GM21526 (cell line): ENCODE results near the gene CTAGE1.

ENCODE experiments used
- ATAC-seq: cut with Tn5 transposase; IDR thresholded peaks from one replicate; pipeline ENCODE4 v1.9.1; 2021; ENCODE audit warnings: moderate library complexity; ENCODE audit not compliant: unreplicated experiment, low FRiP score

Gene CTAGE1

GRCh38 chr18:22436136-22436535 lies 18.4 kb upstream of the CTAGE1 start:
- no peak for ATAC-seq

GRCh38 chr18:22434973-22435608 lies 17.4 kb upstream of the CTAGE1 start:
- no peak for ATAC-seq

GRCh38 chr18:22433956-22434355 lies 16.2 kb upstream of the CTAGE1 start:
- no peak for ATAC-seq

GRCh38 chr18:22432657-22433137 lies 15.0 kb upstream of the CTAGE1 start:
- ATAC-seq: no peak

- no peak for ATAC-seq
Measured at GRCh38 chr18:22429564-22429963, 11.8 kb upstream of the CTAGE1 start.

GRCh38 chr18:22428672-22429071 lies 11.0 kb upstream of the CTAGE1 start:
- ATAC-seq: no peak

- no peak for ATAC-seq
Measured at GRCh38 chr18:22427822-22428549, 10.3 kb upstream of the CTAGE1 start.

- no peak for ATAC-seq
Measured at GRCh38 chr18:22424565-22424963, 6.8 kb upstream of the CTAGE1 start.

- no peak for ATAC-seq
Measured at GRCh38 chr18:22423878-22424564, 6.3 kb upstream of the CTAGE1 start.

GRCh38 chr18:22422909-22423548 lies 5.3 kb upstream of the CTAGE1 start:
- no peak for ATAC-seq

- no peak for ATAC-seq
Measured at GRCh38 chr18:22420652-22421051, 2.9 kb upstream of the CTAGE1 start.

- ATAC-seq: no peak
Measured at GRCh38 chr18:22412176-22412911, 5.4 kb downstream of the CTAGE1 start.

- no peak for ATAC-seq
Measured at GRCh38 chr18:22411446-22411845, 6.3 kb downstream of the CTAGE1 start.

GRCh38 chr18:22410126-22410525 lies 7.6 kb downstream of the CTAGE1 start:
- no peak for ATAC-seq

GRCh38 chr18:22409445-22409844 lies 8.3 kb downstream of the CTAGE1 start:
- no peak for ATAC-seq

GRCh38 chr18:22408059-22408458 lies 9.7 kb downstream of the CTAGE1 start:
- ATAC-seq: no peak

- no peak for ATAC-seq
Measured at GRCh38 chr18:22405142-22405541, 12.6 kb downstream of the CTAGE1 start.

- no peak for ATAC-seq
Measured at GRCh38 chr18:22403950-22404349, 13.8 kb downstream of the CTAGE1 start.

GRCh38 chr18:22399949-22400348 lies 17.8 kb downstream of the CTAGE1 start:
- no peak for ATAC-seq

GRCh38 chr18:22398464-22398863 lies 19.3 kb downstream of the CTAGE1 start:
- ATAC-seq: no peak
